Liver (tissue), 9 donors: ENCODE data around the gene RTN4IP1. TPM values are rescaled to one million over a fixed set of nuclear protein-coding genes. Genes with fewer than 3 reads are reported as not detected.

Source experiments
- DNase-seq: peaks from one replicate; pipeline ENCODE4 v3.0.0-alpha.2; 2017; ENCODE audit warnings: low spot score
- H3K27ac ChIP-seq, 2 donors: one replicate each; pipeline ENCODE4 v1.7.0; 2013; ENCODE audit warnings: inconsistent platforms in 2 of 2, low read length in 2 of 2, control low read depth in 1 of 2, low read depth in 1 of 2, mild to moderate bottlenecking in 1 of 2
- H3K27me3 ChIP-seq, 4 donors: one replicate each; pipeline versions ENCODE4 v1.6.1 to v1.7.0; 2013; ENCODE audit warnings: low read length in 3 of 4, inconsistent platforms in 1 of 4, mild to moderate bottlenecking in 1 of 4, moderate library complexity in 1 of 4; ENCODE audit not compliant: control insufficient read depth in 4 of 4, insufficient read depth in 4 of 4
- H3K36me3 ChIP-seq, 4 donors: one replicate each; pipeline versions ENCODE4 v1.6.1 to v1.7.0; 2013; ENCODE audit warnings: low read length in 3 of 4, mild to moderate bottlenecking in 3 of 4, low read depth in 1 of 4, moderate library complexity in 1 of 4; ENCODE audit not compliant: control insufficient read depth in 4 of 4, insufficient read depth in 3 of 4
- H3K4me1 ChIP-seq, 4 donors: one replicate each; pipeline versions ENCODE4 v1.6.1 to v1.7.0; 2013; ENCODE audit warnings: low read length in 3 of 4, mild to moderate bottlenecking in 3 of 4, moderate library complexity in 1 of 4; ENCODE audit not compliant: control insufficient read depth in 4 of 4, insufficient read depth in 4 of 4
- H3K4me3 ChIP-seq, 3 donors: one replicate each; pipeline versions ENCODE4 v1.6.1 to v1.7.0; 2013; ENCODE audit warnings: low read length in 3 of 3, control low read depth in 1 of 3, low read depth in 1 of 3, mild to moderate bottlenecking in 1 of 3
- H3K9ac ChIP-seq, 2 donors: one replicate each; pipeline ENCODE4 v1.7.0; 2013; ENCODE audit warnings: low read length in 2 of 2, mild to moderate bottlenecking in 2 of 2, moderate library complexity in 2 of 2, control low read depth in 1 of 2, low read depth in 1 of 2
- H3K9me3 ChIP-seq, 4 donors: one replicate each; pipeline versions ENCODE4 v1.6.1 to v1.7.0; 2013; ENCODE audit warnings: low read length in 3 of 4; ENCODE audit not compliant: control insufficient read depth in 4 of 4
- EGR1 ChIP-seq, 2 donors: IDR thresholded peaks; 2 replicates each; pipeline ENCODE4 v1.6.1; 2016 to 2018; ENCODE audit warnings: antibody characterized with exemption in 2 of 2, low read depth in 2 of 2
- FOXA1 ChIP-seq: IDR thresholded peaks from 2 replicates; pipeline ENCODE4 v1.6.1; 2016; ENCODE audit warnings: antibody characterized with exemption
- FOXA2 ChIP-seq: IDR thresholded peaks from 2 replicates; pipeline ENCODE4 v1.6.1; 2016; ENCODE audit warnings: antibody characterized with exemption
- HNF4G ChIP-seq: IDR thresholded peaks from 2 replicates; pipeline ENCODE4 v1.6.1; 2016; ENCODE audit warnings: antibody characterized with exemption
- JUND ChIP-seq, 2 donors: IDR thresholded peaks; 2 replicates each; pipeline ENCODE4 v1.6.1; 2016; ENCODE audit warnings: antibody characterized with exemption in 2 of 2
- NR2F2 ChIP-seq: IDR thresholded peaks from 2 replicates; pipeline ENCODE4 v1.6.1; 2016; ENCODE audit warnings: antibody characterized with exemption
- RAD21 ChIP-seq, 2 donors: IDR thresholded peaks; 2 replicates each; pipeline ENCODE4 v1.6.1; 2016; ENCODE audit warnings: antibody characterized with exemption in 2 of 2, mild to moderate bottlenecking in 2 of 2
- RXRA ChIP-seq, 2 donors: IDR thresholded peaks; 2 replicates each; pipeline ENCODE4 v1.6.1; 2017 to 2018; ENCODE audit warnings: antibody characterized with exemption in 2 of 2, mild to moderate bottlenecking in 1 of 2
- SP1 ChIP-seq: IDR thresholded peaks from 2 replicates; pipeline ENCODE4 v1.6.1; 2018; ENCODE audit warnings: antibody characterized with exemption, mild to moderate bottlenecking
- YY1 ChIP-seq: IDR thresholded peaks from 2 replicates; pipeline ENCODE4 v1.6.1; 2016; ENCODE audit warnings: antibody characterized with exemption, mild to moderate bottlenecking
- WGBS: extraction: QIAGEN DNeasy Blood & Tissue Kit; methylation state at CpG from one replicate; pipeline ENCODE4 v1.1.7; 2013; 5-methylcytosine and 5-hydroxymethylcytosine counted together
- polyA plus RNA-seq, 2 donors: library from polyadenylated mRNA; stranded (reverse) in 1 of 2; unstranded in 1 of 2; fragments of 200-250 nt in 1 of 2; fragments of >200 nt in 1 of 2; fragmentation: Nextera tagmentation in 1 of 2; extraction: Ambion mirVana in 1 of 2; gene quantifications; one replicate each; pipeline versions ENCODE4 v1.2.1 to v1.2.3, GENCODE V29; 2013 to 2015
- total RNA-seq, 2 donors: library from RNA; depleted of rRNA; stranded (reverse); fragments of >200 nt; gene quantifications; one replicate each; pipeline ENCODE4 v1.2.3, GENCODE V29; 2014
- TF ChIP-seq, protein P1 (sequence below): IDR thresholded peaks from 2 replicates; pipeline ENCODE4 v1.6.1; 2016; ENCODE audit warnings: antibody characterized with exemption
- TF ChIP-seq, protein P2 (sequence below): fragments of 150-350 bp; IDR thresholded peaks from 2 replicates; pipeline ENCODE4 v1.5.1; 2017; ENCODE audit warnings: improper control_type of control experiment, low read depth, low read length; ENCODE audit not compliant: missing input control
- TF ChIP-seq, protein P3 (sequence below): IDR thresholded peaks from 2 replicates; pipeline ENCODE4 v1.6.1; 2016; ENCODE audit warnings: antibody characterized with exemption, mild to moderate bottlenecking
- TF ChIP-seq, protein P4 (sequence below): IDR thresholded peaks from 2 replicates; pipeline ENCODE4 v1.6.1; 2016; ENCODE audit warnings: antibody characterized with exemption
- TF ChIP-seq, protein P5 (sequence below): IDR thresholded peaks from 2 replicates; pipeline ENCODE4 v1.6.1; 2016; ENCODE audit warnings: antibody characterized with exemption
- donor health status: healthy.
- donor health status: healthy.
- donor health status: healthy.
- donor health status: healthy.
- donor health status: healthy.

Gene RTN4IP1
- total and polyA plus RNA-seq, 4 donors = 3.7 to 6.9 (median 4.6) TPM

DNA sequence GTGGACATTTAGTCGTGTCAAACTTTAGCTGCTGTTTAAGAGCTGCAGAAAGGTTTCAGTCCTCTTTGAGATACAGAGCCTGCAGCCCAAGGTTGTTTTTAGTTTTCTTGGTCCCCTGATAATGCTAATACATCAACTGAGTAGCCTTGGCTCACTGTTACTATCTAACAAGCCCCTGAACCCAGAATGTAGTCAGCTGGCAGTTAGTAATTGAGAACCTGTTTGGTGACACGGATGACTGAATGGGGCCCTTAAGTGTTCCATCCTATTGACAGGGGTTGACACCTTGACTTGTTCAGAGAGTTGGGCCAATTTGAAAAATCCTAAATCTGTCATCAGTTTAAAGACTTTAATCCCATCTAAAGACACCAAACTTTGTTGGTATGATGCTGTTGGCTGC is 2.8 kb downstream of the RTN4IP1 start:
- DNase-seq = no peak
- Histone ChIP-seq H3K9me3 (no peaks in the 10 kb centered on the region), H3K27ac (no peak overlapping the region), H3K27me3 (no peaks in the 10 kb centered on the region), H3K9ac (no peak overlapping the region), H3K36me3 (peaks cover 0 to 4% (median under 1%) of the 10 kb centered on the region in 4 donors), H3K4me3 (no peak overlapping the region), H3K4me1 (peaks cover 4 to 13% (median 11%) of the 10 kb centered on the region in 4 donors)
- WGBS = 68% methylated on average over 2 of the region's 2 CpGs
- TF ChIP-seq JUND (IDR thresholded peaks at IDR 0.05) = no peak
- TF ChIP-seq, protein P1, sequence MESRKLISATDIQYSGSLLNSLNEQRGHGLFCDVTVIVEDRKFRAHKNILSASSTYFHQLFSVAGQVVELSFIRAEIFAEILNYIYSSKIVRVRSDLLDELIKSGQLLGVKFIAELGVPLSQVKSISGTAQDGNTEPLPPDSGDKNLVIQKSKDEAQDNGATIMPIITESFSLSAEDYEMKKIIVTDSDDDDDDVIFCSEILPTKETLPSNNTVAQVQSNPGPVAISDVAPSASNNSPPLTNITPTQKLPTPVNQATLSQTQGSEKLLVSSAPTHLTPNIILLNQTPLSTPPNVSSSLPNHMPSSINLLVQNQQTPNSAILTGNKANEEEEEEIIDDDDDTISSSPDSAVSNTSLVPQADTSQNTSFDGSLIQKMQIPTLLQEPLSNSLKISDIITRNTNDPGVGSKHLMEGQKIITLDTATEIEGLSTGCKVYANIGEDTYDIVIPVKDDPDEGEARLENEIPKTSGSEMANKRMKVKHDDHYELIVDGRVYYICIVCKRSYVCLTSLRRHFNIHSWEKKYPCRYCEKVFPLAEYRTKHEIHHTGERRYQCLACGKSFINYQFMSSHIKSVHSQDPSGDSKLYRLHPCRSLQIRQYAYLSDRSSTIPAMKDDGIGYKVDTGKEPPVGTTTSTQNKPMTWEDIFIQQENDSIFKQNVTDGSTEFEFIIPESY = no peak
- no peak for TF ChIP-seq NR2F2
- TF ChIP-seq SP1 = no peak
- TF ChIP-seq, protein P2, sequence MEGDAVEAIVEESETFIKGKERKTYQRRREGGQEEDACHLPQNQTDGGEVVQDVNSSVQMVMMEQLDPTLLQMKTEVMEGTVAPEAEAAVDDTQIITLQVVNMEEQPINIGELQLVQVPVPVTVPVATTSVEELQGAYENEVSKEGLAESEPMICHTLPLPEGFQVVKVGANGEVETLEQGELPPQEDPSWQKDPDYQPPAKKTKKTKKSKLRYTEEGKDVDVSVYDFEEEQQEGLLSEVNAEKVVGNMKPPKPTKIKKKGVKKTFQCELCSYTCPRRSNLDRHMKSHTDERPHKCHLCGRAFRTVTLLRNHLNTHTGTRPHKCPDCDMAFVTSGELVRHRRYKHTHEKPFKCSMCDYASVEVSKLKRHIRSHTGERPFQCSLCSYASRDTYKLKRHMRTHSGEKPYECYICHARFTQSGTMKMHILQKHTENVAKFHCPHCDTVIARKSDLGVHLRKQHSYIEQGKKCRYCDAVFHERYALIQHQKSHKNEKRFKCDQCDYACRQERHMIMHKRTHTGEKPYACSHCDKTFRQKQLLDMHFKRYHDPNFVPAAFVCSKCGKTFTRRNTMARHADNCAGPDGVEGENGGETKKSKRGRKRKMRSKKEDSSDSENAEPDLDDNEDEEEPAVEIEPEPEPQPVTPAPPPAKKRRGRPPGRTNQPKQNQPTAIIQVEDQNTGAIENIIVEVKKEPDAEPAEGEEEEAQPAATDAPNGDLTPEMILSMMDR = no peak
- no peak for TF ChIP-seq FOXA1
- TF ChIP-seq, protein P3, sequence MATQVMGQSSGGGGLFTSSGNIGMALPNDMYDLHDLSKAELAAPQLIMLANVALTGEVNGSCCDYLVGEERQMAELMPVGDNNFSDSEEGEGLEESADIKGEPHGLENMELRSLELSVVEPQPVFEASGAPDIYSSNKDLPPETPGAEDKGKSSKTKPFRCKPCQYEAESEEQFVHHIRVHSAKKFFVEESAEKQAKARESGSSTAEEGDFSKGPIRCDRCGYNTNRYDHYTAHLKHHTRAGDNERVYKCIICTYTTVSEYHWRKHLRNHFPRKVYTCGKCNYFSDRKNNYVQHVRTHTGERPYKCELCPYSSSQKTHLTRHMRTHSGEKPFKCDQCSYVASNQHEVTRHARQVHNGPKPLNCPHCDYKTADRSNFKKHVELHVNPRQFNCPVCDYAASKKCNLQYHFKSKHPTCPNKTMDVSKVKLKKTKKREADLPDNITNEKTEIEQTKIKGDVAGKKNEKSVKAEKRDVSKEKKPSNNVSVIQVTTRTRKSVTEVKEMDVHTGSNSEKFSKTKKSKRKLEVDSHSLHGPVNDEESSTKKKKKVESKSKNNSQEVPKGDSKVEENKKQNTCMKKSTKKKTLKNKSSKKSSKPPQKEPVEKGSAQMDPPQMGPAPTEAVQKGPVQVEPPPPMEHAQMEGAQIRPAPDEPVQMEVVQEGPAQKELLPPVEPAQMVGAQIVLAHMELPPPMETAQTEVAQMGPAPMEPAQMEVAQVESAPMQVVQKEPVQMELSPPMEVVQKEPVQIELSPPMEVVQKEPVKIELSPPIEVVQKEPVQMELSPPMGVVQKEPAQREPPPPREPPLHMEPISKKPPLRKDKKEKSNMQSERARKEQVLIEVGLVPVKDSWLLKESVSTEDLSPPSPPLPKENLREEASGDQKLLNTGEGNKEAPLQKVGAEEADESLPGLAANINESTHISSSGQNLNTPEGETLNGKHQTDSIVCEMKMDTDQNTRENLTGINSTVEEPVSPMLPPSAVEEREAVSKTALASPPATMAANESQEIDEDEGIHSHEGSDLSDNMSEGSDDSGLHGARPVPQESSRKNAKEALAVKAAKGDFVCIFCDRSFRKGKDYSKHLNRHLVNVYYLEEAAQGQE = no peak
- no peak for TF ChIP-seq RXRA (IDR thresholded peaks at IDR 0.05)
- TF ChIP-seq, protein P4, sequence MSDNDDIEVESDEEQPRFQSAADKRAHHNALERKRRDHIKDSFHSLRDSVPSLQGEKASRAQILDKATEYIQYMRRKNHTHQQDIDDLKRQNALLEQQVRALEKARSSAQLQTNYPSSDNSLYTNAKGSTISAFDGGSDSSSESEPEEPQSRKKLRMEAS = no peak

DNA sequence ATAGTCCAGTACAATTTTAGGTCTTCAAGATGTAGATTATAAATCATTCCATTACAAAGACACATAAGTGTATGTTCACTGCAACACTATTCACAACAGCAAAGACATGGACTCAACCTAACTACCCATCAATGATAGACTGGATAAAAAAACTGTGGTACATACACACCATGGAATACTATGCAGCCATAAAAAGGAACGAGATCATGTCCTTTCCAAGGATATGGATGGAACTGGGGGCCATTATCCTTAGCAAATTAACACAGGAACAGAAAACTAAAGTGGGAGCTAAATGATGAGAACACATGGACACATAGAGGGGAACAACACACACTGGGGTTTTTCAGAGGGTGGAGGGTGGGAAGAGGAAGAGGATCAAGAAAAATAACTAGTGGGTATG is 6.3 kb downstream of the RTN4IP1 start:
- Histone ChIP-seq H3K27me3 (no peaks in the 10 kb centered on the region), H3K36me3 (peaks cover 0 to 5% (median 2%) of the 10 kb centered on the region in 4 donors), H3K9me3 (no peaks in the 10 kb centered on the region), H3K27ac (no peak overlapping the region), H3K9ac (no peak overlapping the region), H3K4me3 (no peak overlapping the region), H3K4me1 (peaks cover 0 to under 1% (median 0%) of the 10 kb centered on the region in 4 donors)
- TF ChIP-seq EGR1 (IDR thresholded peaks at IDR 0.05; ENCODE audit: low read depth in 2 of 2) = no peak
- no peak for TF ChIP-seq YY1
- TF ChIP-seq NR2F2 = no peak
- no peak for TF ChIP-seq FOXA2
- TF ChIP-seq, protein P3 = no peak
- TF ChIP-seq, protein P4 = no peak
- TF ChIP-seq, protein P5, sequence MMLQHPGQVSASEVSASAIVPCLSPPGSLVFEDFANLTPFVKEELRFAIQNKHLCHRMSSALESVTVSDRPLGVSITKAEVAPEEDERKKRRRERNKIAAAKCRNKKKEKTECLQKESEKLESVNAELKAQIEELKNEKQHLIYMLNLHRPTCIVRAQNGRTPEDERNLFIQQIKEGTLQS = no peak
- no peak for TF ChIP-seq HNF4G
- no peak for TF ChIP-seq RAD21 (IDR thresholded peaks at IDR 0.05)
- TF ChIP-seq, protein P2 = no peak
- no peak for TF ChIP-seq SP1
- WGBS = 83% methylated on average over 1 of the region's 1 CpG
- DNase-seq = no peak
